Activated T-cell treated with anti-CD3 and anti-CD28 coated beads, Interleukin-2, amount 50 U/mL, for 4 hours (primary cell): ENCODE data around the gene PCBP3. TPM values are rescaled to one million over a fixed set of nuclear protein-coding genes. Genes with fewer than 3 reads are reported as not detected.

Experiments
- ATAC-seq, 2 donors: fragments of 200-7000 bp; cut with Tn5 transposase; one replicate each; pipeline ENCODE4 v1.10.0; 2021
- DNase-seq: peaks from one replicate; pipeline ENCODE4 v3.0.0-alpha.2; 2020
- H3K27me3 Mint-ChIP-seq: one replicate; pipeline ENCODE4 v1.8.0; 2021; ENCODE audit warnings: low read depth, mixed read lengths
- H3K36me3 Mint-ChIP-seq: one replicate; pipeline ENCODE4 v1.8.0; 2022; ENCODE audit warnings: mixed read lengths; ENCODE audit not compliant: insufficient read depth
- H3K4me1 Mint-ChIP-seq: one replicate; pipeline ENCODE4 v1.8.0; 2021; ENCODE audit warnings: low read depth, mixed read lengths
- H3K4me3 Mint-ChIP-seq: one replicate; pipeline ENCODE4 v1.8.0; 2021; ENCODE audit warnings: mild to moderate bottlenecking, moderate library complexity, mixed read lengths
- H3K9me3 Mint-ChIP-seq: one replicate; pipeline ENCODE4 v1.8.0; 2021; ENCODE audit warnings: mixed read lengths
- total RNA-seq, 3 donors: library from RNA; stranded (reverse); gene quantifications; one replicate each; pipeline ENCODE4 v1.2.1, GENCODE V29; 2021

Gene PCBP3
- total RNA-seq, 3 donors from 2014 or later = 2.7 to 5.7 (median 4.8) TPM

- no peaks in the 10 kb centered on the region for H3K36me3 Mint-ChIP-seq
- H3K4me3 Mint-ChIP-seq = no peak overlapping the region
- ATAC-seq (no peak), DNase-seq (peak; percentile 2)
- H3K4me1 Mint-ChIP-seq = no peaks in the 10 kb centered on the region
- H3K9me3 Mint-ChIP-seq = no peaks in the 10 kb centered on the region
- H3K27me3 Mint-ChIP-seq = no peaks in the 10 kb centered on the region
Observed at GRCh38 chr21:45990049-45990711, 346.7 kb downstream of the PCBP3 start.

- H3K27me3 Mint-ChIP-seq = no peaks in the 10 kb centered on the region
- no peaks in the 10 kb centered on the region for H3K4me1 Mint-ChIP-seq
- H3K36me3 Mint-ChIP-seq = no peaks in the 10 kb centered on the region
- peak; percentile 3 for DNase-seq
- H3K9me3 Mint-ChIP-seq = no peaks in the 10 kb centered on the region
- no peak for ATAC-seq
- H3K4me3 Mint-ChIP-seq = no peak overlapping the region
Observed at GRCh38 chr21:45990741-45991605, 347.4 kb downstream of the PCBP3 start.

- peak; percentile 2 for DNase-seq
- no peaks in the 10 kb centered on the region for H3K27me3 Mint-ChIP-seq
- no peak for ATAC-seq
- no peaks in the 10 kb centered on the region for H3K4me1 Mint-ChIP-seq
- no peak overlapping the region for H3K4me3 Mint-ChIP-seq
- H3K36me3 Mint-ChIP-seq = no peaks in the 10 kb centered on the region
- no peaks in the 10 kb centered on the region for H3K9me3 Mint-ChIP-seq
Observed at GRCh38 chr21:45991606-45992300, 348.2 kb downstream of the PCBP3 start.

Other genes with a start within 250 kb of the PCBP3 start
- 10 to 100 TPM; 15.0 to 19.9 (median 15.4) TPM for gene COL18A1, start 238.6 kb upstream of the PCBP3 start, total RNA-seq
- 10 to 100 TPM; 69.0 to 94.9 (median 77.7) TPM for gene SLC19A1, start 101.3 kb upstream of the PCBP3 start, total RNA-seq